NOMO-1 treated with dmso at 0.1 percent for 144 hours (cell line): ENCODE results near the gene CYBRD1.
A peak's percentile ranks its signal among the peaks of the same experiment; 100 is the strongest.
"Not testable (repeated sequence)": the region's sequence is repeated elsewhere in the genome, so short reads cannot be mapped to it uniquely, and the experiment has no call there.

Source experiments
- DNase-seq: peaks from one replicate; lab custom pipeline; 2025; ENCODE audit not compliant: unreplicated experiment; lab: John Stamatoyannopoulos, UW

CYBRD1 gene, protein sequence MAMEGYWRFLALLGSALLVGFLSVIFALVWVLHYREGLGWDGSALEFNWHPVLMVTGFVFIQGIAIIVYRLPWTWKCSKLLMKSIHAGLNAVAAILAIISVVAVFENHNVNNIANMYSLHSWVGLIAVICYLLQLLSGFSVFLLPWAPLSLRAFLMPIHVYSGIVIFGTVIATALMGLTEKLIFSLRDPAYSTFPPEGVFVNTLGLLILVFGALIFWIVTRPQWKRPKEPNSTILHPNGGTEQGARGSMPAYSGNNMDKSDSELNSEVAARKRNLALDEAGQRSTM

DNA sequence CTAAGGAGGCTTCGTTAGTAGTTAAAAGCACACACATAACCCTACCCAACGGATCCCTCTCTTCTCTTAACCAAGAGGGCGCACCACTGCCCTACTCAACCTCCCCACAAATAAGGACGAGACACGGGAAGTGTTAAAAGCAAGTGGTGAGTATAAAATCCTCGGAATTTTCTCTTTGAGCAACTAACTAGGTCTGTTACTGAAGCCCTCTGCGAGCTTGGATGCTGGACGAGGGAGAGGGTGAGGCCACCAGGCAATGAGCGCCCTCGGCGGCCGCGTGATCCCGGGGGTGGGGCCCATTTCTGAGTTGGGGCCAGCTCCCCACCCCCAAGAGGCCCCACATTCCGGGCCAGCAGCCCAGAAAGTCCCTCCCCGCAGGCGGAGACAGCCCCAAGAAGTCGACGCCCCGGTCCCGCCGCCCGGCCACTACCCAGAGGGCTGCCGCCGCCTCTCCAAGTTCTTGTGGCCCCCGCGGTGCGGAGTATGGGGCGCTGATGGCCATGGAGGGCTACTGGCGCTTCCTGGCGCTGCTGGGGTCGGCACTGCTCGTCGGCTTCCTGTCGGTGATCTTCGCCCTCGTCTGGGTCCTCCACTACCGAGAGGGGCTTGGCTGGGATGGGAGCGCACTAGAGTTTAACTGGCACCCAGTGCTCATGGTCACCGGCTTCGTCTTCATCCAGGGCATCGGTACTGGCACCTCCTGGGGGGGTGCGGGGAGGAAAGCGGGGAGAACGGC is at the start of gene CYBRD1:
Gene CYBRD1 (plus strand): TSS at position 423 of the 736 bp plus-strand sequence. CDS start 72 bp downstream, at position 495.
- peak; percentile 58 for DNase-seq

DNA sequence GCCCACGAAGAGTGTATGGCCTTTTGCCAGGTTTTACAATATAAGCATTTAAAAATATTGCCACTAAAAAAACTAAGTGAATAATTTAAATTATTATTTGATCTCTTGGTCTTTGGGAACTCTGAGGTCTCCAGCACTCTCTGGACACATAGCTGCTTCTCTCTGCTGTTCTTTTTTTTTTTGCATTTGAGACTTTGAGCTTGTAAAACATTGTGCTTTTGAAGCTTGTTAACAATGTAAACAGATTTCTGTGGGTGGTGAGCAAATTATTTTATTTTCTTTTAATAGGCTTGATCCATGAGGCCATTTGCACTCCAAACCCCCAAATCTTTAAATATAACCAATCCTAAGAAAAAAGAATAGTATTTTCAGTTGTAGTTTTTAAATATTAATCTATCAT is 46.3 kb upstream of the CYBRD1 start:
- no peak for DNase-seq

DNA sequence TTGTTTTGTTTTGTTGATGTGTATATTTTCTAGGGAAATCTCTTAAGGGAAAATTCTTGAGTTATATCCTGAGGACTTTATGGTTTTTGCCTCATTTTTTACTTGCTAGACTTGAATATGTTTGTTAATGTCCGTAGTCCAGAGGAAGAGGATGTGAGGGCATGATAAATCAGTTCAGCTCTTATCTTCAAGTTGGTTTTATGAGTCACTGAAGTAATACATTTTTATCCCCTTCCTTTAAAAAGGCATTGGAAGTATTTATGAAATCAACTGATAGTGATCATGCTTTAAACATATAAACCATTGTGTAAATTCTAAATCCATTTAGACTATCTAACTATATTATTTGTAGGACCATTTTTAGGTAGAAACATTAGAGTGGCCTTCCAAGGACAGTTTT is 43.9 kb upstream of the CYBRD1 start:
- DNase-seq, result no peak

DNA sequence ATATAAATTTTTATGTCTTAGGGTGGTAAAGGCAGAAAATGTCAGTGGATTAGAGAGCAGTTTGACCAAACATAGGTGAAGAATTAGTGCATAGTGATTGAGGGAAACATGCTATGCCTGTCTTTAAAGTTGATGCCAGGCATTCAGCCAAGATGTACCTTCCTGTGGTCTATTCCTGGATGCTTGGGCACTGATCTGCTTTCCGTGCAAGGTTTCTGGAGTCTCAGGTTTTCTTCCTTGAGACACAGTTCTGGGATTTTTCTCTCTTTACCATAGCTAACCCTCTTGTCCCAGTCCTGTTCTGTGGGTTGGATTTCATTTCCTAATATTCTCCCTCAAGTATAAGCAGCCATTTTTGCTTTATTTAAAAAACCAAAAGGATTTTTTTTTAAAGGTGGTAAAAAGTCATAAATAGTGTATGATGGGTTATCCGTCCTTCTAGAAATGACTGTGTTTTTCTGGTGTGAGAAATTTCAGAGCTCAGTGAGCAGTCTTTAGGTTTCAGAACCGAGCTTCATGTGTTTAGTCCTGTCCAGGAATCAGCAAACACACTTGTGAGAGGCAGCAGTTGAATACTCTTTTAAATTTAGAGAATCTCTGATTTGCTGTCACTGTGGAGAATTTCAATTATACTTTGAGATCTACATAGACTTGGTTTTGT is 43.0 kb upstream of the CYBRD1 start:
- no peak for DNase-seq

DNA sequence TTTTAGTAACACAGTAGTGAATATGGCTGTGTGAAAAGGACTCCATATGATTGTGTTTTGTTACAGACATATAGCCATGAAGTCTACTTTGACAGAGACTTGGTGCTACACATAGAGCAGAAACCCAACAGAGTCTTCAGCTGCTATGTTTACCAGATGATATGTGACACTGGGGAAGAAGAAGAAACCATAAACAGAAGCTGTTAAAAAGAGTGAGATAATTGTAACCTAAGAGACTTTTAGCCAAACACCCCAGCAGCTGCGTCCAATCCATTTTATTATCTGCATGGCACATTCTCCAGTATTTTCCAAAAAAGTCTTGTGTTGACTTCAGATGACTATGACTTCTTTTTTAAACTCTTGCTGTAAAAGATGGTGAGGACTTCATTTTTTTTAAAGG is 41.4 kb upstream of the CYBRD1 start:
- DNase-seq, result no peak

DNA sequence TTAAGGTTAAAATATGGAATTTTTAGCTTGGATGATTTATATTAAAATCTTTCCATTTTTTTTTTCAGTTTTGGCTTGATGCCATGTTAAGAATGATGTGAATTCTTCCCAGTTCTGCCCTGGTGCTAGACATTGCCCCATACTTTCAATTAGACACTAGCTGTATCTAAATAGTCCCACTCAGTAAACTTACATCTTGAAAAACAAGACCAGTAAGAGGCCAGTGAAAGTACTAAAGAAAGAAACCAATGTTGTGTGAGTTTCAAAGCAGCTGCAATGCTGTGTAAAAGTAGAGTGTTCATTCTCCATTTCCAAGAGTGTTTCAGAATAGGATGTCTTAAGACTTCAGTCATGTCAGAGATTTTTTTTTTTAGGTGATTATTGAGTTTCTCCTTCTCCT is 40.0 kb upstream of the CYBRD1 start:
- DNase-seq, result no peak

DNA sequence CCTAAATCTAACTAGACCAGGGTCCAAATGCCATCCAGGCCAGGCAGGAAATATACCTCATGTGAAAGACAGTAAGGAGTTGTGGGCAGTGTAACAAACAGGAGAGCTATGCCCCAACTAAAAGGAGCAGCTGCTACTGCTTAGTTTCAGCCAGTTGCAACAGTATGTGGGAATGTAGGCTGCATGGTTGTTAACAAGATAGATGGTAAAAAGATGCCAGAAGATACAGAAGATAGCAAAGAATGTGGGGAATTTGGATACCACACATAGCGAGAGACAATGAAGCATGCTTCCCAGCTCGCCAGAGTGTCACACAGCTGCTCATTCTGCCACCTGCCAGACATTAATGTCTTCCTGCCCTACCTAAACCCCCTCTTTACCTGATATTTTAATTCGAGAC is 39.4 kb upstream of the CYBRD1 start:
- no peak for DNase-seq

DNA sequence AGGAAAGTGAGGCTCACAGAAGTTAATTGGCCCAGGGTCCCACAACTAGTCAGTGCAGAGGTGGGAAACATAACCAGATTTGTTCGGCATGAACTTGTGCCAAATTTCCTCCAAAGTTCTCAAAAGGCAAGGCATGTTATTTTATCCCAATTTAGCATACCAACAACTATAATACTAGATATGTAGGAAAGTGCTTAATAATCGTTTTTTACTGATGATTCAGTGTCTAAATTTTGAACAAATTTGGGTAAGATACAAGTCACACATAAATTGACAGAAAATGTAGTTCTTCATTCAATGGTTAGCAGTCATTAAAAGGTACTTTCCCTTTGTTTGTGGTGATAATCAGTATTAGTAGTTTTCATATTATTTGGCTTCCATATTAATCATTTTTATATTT is 38.5 kb upstream of the CYBRD1 start:
- DNase-seq, result no peak

DNA sequence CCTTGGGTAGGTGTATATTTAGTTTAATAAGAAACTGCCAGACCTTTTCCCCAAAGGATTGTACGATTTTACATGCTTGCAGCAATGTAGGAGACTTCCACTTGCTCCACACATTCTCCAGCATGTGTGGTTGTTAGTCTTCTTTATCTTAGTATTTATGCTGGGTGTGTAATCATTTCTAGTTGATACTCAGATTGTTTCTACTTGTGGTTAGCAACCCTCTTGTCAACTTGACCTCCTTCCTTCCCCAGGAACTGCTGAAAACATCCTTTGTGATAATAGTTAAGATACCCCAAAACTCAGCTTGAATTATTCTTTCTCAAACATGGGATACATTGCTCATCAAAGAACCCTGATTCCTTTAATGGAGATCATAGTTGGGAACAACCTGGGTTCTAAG is 37.2 kb upstream of the CYBRD1 start:
- no peak for DNase-seq

DNA sequence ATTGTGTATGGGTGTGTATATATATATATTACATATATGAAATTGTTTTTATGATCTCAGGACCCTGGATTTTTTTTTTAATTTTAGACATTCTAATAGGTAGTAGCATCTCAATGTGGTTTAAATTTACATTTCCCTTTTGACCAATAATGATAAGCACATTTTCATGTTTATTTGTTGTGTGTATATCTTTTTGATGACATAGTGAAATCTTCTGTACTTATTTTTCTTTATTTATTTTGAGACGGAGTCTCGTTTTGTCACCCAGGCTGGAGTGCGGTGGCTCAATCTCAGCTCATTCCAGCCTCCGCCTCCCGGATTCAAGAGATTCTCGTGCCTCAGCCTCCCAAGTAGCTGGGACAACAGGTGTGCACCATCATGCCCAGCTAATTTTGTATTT is 35.1 kb upstream of the CYBRD1 start:
- DNase-seq, result no peak

DNA sequence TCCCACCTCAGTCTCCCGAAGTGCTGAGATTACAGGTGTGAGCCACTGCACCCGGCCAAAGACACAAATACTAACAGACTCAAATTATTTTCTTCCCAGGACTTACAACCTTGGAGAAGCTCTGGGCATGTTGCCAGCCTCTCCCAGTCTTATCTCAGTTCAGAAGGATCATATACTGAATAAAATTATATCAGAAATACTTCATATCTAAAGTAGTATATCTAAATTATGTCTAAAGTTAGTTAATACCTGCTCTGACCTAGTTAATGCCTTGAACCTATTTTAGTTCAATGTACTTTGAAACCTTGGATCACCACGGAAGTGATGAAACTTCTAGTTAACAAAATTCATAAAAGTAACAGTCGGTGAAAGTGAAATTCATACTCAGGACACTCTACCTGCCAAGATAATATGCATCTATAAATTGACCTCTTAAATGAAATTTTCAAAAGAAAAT is 34.4 kb upstream of the CYBRD1 start:
- DNase-seq, result no peak

DNA sequence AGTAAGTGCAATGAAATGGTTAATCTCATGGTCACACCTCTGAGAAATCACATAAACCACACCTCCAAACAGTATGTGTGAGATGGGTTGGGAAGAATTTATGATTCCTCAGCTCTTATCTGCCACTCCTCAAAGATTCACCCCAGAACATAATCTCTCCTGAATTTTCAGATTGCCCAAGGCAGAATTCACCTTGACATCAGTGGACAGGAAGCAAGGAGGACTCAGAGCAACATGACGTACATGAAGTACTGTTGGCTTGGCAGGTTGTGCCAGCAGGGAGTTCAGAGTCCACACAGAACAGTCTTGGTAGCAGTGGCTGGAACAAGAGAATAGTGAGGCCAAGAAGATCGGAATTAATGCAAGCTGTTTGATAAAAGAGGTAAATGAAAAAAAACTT is 31.7 kb upstream of the CYBRD1 start:
- no peak for DNase-seq

DNA sequence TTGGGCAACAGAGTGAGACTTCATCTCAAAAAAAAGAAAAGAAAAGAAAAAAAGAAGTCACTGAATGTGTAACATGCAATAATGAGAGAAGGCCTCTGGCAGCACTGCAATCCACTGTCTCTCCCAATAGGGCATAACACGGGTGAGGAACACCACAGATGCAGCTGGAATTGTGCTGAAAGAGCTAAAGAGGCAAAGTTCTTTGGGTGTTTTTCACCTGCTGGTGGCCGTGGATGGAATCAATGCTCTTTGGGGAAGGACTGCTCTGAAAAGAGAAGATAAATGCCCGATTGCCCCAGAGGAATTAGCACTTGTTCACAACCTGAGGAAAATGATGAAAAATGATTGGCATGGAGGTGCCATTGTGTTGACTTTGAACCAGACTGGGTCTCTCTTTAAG is 31.0 kb upstream of the CYBRD1 start:
- DNase-seq, result no peak

DNA sequence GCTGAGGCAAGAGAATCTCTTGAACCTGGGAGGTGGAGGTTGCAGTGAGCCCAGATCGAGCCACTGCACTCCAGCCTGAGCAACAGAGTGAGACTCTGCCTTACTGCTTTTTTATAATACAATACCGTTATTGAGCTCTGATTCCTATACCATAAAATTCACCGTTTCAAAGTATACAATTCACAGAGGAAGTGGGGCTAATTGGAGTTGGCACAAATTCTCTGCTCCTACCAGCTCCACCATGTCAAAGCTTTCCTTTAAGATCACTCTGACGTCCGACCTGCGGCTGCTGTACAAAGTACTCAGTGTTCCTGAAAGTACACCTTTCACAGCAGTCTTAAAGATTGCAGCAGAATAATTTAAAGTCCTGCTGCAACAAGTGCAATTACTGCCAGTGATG is 29.6 kb upstream of the CYBRD1 start:
- no peak for DNase-seq

DNA sequence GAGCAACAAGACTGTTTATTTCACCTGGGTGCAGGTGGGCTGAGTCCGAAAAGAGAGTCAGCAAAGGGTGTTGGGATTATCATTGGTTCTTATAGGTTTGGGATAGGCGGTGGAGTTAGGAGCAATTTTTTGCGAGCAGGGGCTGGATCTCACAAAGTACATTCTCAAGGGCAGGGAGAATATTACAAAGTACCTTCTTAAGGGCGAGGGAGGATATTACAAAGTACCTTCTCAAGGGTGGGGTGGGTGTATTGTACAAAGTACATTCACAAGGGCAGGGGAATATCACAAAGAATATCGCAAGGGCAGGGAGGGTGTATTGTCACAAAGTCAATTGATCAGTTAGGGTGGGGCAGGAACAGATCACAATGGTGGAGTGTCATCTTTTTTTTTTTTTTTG is 24.6 kb upstream of the CYBRD1 start:
- not testable (repeated sequence) for DNase-seq

DNA sequence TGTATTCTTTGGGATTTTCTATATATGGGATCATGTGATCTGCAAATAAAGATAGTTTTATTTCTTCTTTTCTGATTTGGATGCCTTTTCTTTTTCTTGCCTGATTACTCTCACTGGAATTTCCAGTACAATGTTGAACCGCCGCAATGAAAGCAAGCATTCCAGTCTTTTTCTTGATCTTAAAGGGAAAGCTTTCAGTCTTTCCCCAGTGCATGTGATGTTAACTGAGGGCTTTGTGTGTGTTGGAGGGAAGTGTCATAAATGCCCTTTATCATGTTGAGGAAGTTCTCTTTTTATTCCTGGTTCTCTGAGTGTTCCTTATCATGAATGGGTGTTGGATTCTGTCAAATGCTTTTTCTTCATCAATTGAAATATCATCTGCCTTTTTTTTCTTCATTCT is 16.9 kb upstream of the CYBRD1 start:
- DNase-seq, result no peak

DNA sequence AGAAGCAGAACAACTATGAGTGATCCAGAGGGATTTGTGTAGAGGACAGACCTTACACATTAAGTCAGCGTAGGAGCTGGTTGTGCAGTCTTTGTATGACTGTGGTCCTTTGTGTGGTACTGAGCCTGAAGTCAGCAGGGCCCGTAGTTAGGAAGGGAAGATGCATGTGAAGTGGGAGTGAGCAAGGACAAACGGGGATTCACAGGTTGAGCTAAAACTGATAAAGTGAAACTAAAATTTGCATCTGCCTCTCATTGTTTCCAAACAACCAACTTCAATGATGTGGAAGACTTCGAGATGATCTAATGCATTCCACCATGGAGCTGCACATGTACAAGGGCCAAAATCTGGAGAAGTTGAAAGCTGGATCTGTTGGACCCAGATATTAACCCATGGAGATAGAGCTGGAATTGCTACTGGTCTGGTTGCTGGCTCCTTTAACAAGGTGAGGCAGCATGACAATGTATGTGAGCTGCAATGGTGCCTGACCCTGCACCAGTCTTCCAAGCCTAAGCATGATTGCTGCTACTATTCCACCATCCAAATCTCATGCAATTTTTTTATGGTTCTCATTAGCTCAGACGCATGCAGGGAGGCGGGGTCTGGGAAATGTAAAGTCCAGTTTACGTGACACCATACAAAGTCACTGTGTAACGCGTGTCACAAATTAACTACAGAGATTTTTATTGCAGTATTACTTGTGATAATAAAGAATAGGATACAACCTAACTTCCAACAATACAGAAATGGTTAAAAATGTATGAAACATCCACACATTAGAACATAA is 12.1 kb upstream of the CYBRD1 start:
- DNase-seq, result no peak

DNA sequence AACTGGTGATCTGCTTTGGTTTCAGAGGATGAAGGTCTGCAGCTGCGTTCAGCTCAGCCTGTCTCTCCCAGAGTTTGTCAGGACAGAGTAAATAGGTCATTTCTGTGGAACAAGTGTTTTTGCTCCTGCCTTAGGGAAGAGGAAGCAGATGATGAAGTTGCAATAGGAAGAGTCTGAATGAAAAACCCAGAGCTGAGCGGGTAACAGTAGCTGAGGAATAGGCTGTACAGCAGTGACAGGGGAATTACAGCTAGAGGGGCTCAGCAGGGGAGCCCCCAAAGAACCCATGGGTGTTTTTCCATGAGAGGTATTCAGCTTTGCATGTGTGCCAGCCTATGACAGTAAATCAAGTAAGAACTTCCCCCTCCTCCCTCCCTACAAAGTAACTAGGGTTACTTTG is 10.3 kb upstream of the CYBRD1 start:
- DNase-seq, result no peak

DNA sequence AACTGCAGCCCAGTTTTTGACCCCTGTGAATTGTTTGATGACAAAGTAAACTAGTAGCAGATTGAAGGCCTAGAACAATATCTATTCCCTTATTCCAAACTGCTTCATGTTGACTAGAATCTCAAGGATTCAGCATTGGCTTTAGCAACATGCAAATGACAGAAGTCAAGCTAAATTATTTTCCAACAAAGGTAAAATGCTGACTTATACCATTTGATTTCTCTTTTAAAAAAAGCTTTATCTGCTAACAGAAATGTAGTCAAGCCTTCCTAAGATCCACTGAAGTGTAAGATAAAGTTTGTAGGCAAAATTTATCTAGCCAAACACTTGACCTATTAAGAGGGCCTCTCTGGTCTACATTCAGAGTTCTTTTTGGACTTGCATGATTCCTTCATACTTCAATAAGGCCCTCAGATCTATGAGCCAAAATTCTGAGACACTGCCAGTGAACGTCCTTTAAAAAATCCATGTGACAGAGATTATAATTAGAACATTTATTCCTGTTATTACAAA is 9.5 kb upstream of the CYBRD1 start:
- DNase-seq, result no peak

DNA sequence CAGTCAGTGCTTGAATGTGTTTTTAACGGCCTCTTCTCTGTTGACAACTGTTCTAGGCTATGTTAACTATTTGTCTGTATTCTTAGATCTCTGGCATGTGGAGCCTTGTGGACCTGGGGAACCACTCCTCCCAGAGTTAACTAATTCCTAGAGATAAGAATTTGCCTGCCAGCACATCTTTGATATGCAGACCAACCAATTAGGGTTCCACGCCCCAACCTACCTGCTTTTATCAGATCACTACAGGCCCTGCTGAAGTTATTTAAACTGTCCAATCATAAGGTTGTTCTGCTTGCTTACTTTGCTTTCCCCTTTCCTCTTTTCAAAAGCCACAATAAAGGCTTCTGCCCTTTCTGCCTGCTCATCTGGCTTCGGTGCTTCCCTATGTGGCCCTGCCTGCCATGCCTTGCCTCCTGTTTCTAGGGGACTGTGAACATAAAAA is 8.5 kb upstream of the CYBRD1 start:
- peak; percentile 45 for DNase-seq
